GM18526 (cell line): ENCODE measurements around the gene ZSCAN23.

Experiments used
- POLR2A ChIP-seq: IDR thresholded peaks from 3 replicates; pipeline ENCODE4 v1.6.1; 2011; ENCODE audit not compliant: insufficient read length; ENCODE audit errors: extremely low read depth

ZSCAN23 gene

GRCh38 chr6:28395918-28396317 is 47.4 kb downstream of the ZSCAN23 start:
- no peak for TF ChIP-seq POLR2A

GRCh38 chr6:28393912-28394662 is 49.2 kb downstream of the ZSCAN23 start:
- no peak for TF ChIP-seq POLR2A

- TF ChIP-seq POLR2A = no peak
Observed at GRCh38 chr6:28390688-28391087, 52.6 kb downstream of the ZSCAN23 start.

GRCh38 chr6:28384143-28384533 is 59.2 kb downstream of the ZSCAN23 start:
- no peak for TF ChIP-seq POLR2A

- peak; percentile 35 for TF ChIP-seq POLR2A
Observed at GRCh38 chr6:28383235-28384142, 59.8 kb downstream of the ZSCAN23 start.
